ENCODE measurements around the gene EPS8.
"Not testable (repeated sequence)": the region's sequence is repeated elsewhere in the genome, so short reads cannot be mapped to it uniquely, and the experiment has no call there.

Gene EPS8

GRCh38 chr12:15633201-15633600, 156.0 kb downstream of the EPS8 start:
- DNase-seq = no peak

DNA sequence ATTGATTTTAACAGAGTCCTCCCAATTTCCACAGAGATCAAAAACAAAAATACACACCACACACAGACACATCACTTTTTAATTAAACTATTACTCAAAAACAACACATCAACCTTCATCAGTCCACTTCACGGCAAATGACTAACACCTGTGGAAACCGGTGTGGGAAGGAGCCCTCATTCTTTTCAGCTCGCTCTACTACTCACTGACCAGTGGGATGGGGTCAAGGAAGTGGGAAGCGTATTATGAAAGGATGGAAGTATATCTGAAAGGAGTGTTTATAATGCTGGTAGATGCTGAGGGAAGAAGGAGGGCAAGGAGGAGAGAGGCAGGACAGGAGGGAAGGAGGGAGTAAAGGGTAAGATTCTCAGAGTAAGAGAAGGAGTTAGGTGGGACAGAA, 156.5 kb downstream of the EPS8 start:
- no peak for DNase-seq

- DNase-seq = no peak
Measured at GRCh38 chr12:15631007-15631715, 158.0 kb downstream of the EPS8 start.

DNA sequence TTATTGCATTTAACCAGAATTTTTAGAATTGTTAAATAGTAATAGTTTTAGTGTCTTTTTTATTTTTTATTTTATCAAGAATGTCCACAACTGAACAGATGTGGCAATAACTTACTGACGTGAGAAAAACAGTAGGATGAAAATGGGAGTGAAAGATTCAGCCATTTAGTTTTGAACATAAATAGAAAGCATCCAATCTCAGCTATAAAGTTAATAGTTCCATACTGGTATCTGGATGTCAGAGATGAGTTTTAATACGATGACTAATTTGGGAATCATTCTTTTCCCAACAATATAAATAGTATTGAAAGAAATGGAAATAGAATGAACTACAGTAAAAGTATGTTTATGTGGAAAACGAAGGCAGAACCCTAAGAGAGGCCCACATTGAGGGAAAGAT, 159.4 kb downstream of the EPS8 start:
- no peak for DNase-seq

DNA sequence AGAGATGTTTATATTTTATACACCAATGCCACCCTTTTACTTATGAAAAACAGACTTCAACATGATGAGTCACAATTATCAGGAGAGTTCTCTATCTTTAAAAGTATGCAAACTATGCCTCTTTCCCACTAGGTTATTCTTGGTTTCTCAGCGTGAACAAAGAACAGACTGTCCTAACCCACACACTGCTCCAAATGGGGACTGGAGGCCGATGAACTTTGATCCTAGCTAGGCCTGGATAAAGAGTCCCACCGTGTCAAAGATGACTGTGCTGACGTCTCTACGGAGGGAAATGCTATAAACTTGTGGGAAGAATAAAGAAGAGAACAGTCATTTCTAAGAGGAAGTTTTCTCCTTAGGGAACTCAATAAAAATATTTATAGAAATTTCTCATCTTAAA, 160.1 kb downstream of the EPS8 start:
- peak; percentile 89 for DNase-seq

DNA sequence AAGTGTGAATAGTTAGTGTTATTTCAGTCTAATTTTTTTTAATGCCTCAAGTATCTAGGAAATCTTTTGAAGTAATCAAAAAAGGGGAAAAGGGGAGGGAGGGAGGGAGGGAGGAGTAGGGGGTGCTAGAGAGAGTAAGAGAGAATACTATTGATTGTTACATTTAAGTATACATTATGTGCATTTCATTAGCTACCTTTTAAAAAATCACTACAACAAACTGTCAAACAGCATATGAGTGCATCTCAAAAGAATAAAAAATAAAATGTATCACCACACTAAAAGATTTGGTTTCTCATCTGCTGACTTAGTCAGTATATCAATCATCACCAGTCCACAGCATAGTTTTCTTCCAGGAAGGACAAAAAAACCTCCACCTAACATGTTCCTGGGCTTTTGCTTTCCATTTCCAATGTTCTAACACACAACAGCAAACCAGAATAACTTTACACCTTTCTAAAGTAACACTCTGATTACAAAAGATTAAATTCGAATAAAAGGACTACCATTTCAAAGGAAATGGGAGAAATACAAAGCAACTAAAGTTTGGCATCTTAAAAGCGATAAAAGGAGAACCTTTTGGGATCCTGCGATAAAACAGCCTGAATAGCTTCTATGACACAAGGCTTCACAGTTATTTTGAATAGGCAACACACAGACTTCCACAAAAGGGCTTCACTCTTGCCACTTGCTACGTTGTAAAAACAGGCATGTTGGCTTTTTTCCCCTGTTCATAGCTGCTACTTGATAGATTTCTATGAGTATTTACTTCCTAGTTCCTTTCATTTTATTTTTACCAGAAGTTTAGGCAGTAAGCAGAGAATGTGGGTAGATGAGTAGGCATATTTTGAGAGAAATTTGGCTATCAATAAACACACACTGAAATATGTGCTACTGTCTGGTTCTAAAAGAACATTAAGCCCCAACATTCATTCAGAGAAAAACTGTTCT, 160.9 kb downstream of the EPS8 start:
- no peak for DNase-seq

GRCh38 chr12:15625075-15625474, 164.1 kb downstream of the EPS8 start:
- DNase-seq = no peak

DNA sequence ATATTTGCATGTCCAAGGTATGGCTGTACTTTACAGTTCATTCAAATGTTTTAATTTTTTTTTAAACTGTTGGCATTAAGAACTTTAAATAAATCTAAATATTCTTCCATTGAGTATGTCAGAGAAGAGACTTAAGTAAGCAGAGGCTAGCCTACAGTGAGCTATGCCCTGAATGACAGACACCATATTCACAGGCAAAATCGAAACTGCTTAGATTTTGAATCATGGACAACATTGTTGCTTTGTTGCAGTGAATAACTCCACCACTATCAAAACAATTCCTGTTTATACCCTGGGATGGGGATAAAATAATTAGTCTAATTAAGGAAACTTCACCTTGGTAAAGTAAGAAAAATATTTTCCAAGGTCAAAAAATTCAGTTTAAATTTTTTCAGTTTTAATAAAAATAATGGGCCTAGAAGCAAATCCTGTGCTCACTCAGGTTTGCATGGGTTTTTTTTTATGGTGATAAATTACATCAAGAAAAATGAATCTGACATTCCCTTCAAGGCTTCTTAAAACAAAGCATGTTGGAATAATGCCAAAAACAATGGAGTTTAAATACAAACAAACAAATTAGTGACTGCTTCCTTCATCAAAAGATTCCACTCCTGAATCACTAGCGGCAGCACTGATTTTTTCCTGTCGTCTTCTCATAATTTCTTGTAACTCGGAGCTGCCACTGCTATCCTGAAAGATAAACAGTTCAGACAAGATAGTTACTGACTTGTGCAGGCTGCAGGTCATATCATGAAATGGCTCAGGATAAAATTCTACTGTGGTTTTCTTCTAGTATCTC, 168.2 kb downstream of the EPS8 start:
- DNase-seq = peak; percentile 24

- DNase-seq = not testable (repeated sequence)
Measured at GRCh38 chr12:15616495-15616894, 172.7 kb downstream of the EPS8 start.

DNA sequence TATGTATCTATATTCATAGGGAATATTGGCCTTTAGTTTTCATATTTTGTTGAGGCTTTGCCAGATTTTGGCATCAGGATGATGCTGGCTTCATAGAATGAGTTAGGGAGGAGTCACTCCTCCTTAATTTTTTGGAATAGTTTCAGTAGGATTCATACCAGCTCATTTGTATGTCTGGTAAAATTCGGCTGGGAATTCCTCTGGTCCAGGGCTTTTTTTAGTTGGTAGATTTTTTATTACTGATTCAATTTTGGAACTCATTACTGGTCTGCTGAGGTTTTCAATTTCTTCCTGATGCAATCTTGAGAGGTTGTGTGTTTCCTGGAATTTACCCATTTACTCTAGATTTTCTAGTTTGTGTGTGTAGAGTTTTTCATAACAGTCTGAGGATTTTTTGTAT, 175.2 kb downstream of the EPS8 start:
- DNase-seq = no peak

GRCh38 chr12:15608941-15609340, 180.2 kb downstream of the EPS8 start:
- peak; percentile 39 for DNase-seq

- DNase-seq = no peak
Measured at GRCh38 chr12:15608406-15608805, 180.8 kb downstream of the EPS8 start.

DNA sequence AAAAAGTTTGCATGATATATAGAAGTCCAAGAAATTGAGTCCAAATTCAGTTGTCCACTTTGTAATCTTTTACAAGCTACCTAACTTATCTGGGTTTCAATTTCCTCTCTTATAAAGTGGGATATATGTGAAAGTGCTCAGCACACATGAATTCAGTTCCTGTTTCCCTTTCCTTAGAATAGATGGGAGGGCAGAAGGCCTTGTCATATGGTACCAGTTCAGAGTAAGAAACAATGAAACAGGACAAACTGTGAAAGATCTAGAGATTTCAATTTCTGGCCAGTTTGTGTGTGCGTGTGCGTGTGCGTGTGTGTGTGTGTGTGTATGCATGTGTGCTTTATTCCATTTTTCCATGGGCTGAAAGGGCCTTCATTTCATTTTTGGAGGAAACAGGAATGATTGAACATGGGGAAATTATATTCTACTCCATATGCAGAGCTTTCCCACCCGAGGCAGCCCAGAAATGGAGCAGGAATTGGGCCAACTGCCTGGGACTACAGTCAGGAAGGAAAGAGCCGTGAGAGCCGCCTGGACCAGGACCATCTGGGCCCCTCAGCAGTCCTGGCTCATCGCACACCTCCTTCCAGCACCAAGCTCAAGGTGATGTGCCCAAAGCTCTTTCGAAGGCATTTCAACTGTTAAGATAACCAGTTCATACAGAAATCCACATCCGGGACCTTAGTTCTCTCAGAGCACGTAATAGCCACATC, 183.2 kb downstream of the EPS8 start:
- DNase-seq = no peak

- DNase-seq = no peak
Measured at GRCh38 chr12:15603474-15604085, 185.6 kb downstream of the EPS8 start.

GRCh38 chr12:15602051-15602672, 187.0 kb downstream of the EPS8 start:
- DNase-seq = peak; percentile 44

GRCh38 chr12:15601210-15601800, 187.9 kb downstream of the EPS8 start:
- DNase-seq = peak; percentile 19

GRCh38 chr12:15600223-15600935, 188.8 kb downstream of the EPS8 start:
- DNase-seq = no peak

DNA sequence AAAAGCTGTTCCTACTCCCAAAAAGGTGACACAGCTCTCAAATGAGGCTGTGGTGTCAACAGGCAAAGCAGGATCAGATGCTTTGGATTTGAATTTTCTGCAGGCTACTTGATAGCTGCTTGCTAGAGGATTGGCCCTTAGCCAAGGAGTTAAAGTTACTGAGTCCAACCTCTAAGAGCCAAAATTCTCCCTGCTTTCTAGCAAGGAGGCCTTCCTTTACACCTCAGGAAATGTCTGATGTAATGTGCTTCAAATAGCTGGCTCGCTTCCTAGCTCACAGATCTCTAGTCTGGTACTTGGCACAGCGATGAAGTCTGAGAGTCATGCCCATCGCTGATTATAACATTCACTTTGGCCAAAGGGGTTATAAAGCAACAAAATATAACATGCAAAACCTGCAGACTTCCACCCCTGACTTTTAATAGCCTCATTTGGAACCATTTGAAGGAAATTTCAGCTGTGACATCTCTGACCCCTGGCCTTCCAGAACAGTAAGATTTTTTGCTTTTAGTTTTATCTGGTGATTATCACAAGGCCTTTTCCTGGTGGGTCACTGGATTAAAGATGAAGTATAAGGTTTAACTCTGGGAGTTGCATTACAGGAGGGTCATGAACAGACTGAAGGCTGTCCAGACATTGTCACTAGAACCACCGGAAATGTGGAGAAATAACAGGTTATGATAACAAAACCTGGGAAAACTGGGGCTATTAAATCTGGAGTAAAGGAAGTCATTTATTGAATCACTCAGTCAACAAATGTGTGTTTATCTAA, 189.7 kb downstream of the EPS8 start:
- no peak for DNase-seq

GRCh38 chr12:15597125-15597830, 191.9 kb downstream of the EPS8 start:
- DNase-seq = no peak
